GM18499 (cell line): ENCODE results near the gene CHCHD3.

Source experiments
- ATAC-seq: cut with Tn5 transposase; IDR thresholded peaks from one replicate; pipeline ENCODE4 v1.9.1; 2021; ENCODE audit warnings: moderate number of reproducible peaks; ENCODE audit not compliant: insufficient read depth, unreplicated experiment

Gene CHCHD3

GRCh38 chr7:132838313-132838712 lies 243.6 kb downstream of the CHCHD3 start:
- no peak for ATAC-seq

GRCh38 chr7:132837529-132837928 lies 244.4 kb downstream of the CHCHD3 start:
- ATAC-seq = no peak

GRCh38 chr7:132836746-132837145 lies 245.1 kb downstream of the CHCHD3 start:
- ATAC-seq = no peak

GRCh38 chr7:132830941-132831340 lies 250.9 kb downstream of the CHCHD3 start:
- ATAC-seq = no peak

- no peak for ATAC-seq
Measured at GRCh38 chr7:132828502-132828901, 253.4 kb downstream of the CHCHD3 start.

- no peak for ATAC-seq
Measured at GRCh38 chr7:132825932-132826835, 255.7 kb downstream of the CHCHD3 start.

GRCh38 chr7:132825222-132825621 lies 256.7 kb downstream of the CHCHD3 start:
- no peak for ATAC-seq

GRCh38 chr7:132819648-132820047 lies 262.2 kb downstream of the CHCHD3 start:
- no peak for ATAC-seq

- ATAC-seq = no peak
Measured at GRCh38 chr7:132817949-132818348, 263.9 kb downstream of the CHCHD3 start.

- no peak for ATAC-seq
Measured at GRCh38 chr7:132815696-132816311, 266.1 kb downstream of the CHCHD3 start.

GRCh38 chr7:132815130-132815529 lies 266.8 kb downstream of the CHCHD3 start:
- ATAC-seq = no peak

- ATAC-seq = no peak
Measured at GRCh38 chr7:132810561-132810960, 271.3 kb downstream of the CHCHD3 start.

GRCh38 chr7:132806834-132807233 lies 275.1 kb downstream of the CHCHD3 start:
- ATAC-seq = no peak

GRCh38 chr7:132805766-132806165 lies 276.1 kb downstream of the CHCHD3 start:
- no peak for ATAC-seq

GRCh38 chr7:132804849-132805485 lies 276.9 kb downstream of the CHCHD3 start:
- ATAC-seq = no peak

GRCh38 chr7:132800522-132800921 lies 281.4 kb downstream of the CHCHD3 start:
- no peak for ATAC-seq

GRCh38 chr7:132799081-132799413 lies 282.8 kb downstream of the CHCHD3 start:
- no peak for ATAC-seq

- ATAC-seq = no peak
Measured at GRCh38 chr7:132797152-132797551, 284.7 kb downstream of the CHCHD3 start.

- ATAC-seq = no peak
Measured at GRCh38 chr7:132793474-132793873, 288.4 kb downstream of the CHCHD3 start.

GRCh38 chr7:132791036-132791435 lies 290.9 kb downstream of the CHCHD3 start:
- no peak for ATAC-seq

GRCh38 chr7:132790104-132790503 lies 291.8 kb downstream of the CHCHD3 start:
- ATAC-seq = no peak
